Measurements from ENCODE around the gene NPY4R.
"Not testable (repeated sequence)": the region's sequence is repeated elsewhere in the genome, so short reads cannot be mapped to it uniquely, and the experiment has no call there.

The NPY4R gene

DNA sequence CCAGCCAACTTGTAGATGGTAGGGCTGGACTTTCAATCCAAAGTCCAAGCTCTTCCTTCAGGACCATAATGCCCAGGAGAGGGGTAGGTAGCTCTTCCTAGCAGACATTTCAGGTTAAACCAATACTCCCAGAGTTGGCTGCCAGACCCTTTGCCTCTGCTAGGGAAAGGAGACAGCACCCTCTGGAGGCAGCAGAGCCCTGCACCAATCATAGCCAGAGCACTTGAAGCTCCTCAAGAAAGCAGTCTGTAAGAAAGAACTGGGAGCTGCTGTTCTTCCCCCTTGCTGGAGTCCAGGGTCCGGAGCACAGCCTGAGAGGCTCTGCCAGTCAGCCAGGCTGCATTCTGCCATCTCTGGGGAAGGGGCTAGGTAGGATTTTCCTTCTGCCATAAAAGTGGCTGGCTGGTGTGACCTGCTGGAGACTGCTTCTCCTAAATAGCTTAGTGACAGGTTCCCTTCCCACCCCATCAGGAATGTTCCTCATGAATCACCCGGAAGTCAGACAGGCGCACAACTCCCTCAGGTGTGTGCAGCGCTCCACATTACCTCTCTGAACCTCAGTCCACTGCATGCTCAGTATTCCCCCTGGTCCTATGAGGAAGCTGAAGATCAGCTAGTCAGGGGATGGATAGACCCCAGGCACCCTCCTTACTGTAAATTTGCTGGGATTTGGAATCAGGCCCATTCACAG lies 2.5 kb upstream of the NPY4R start:
- DNase-seq (ENCODE audit: low read depth in 1 of 2, low spot score in 1 of 2); in situ Hi-C loops (cut with HindIII; ENCODE audit: low pct_unique_long_range_greater_than_20kb, low sequenced_read_pairs): not testable (repeated sequence)

DNA sequence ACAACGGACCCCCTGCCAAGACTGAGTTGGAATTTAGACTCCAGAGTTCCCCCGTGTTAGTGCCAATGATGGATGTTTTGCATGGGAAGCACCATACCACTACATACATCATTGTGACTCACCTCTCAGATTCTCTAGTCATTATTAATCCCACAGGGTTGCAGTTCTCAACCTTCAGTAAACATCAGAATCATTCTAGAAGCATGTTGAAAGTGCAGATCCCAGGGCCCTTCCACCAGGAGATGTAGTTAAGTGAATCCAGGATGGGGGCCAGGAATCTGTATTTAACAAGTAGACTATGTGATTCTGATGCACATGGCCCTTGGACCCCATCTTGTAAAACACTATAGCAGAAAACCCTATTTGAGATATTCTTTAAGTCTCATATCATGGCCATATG lies 2.1 kb downstream of the NPY4R start:
- in situ Hi-C loops (cut with HindIII; ENCODE audit: low pct_unique_long_range_greater_than_20kb, low sequenced_read_pairs); DNase-seq (ENCODE audit: low read depth in 1 of 2, low spot score in 1 of 2): not testable (repeated sequence)

DNA sequence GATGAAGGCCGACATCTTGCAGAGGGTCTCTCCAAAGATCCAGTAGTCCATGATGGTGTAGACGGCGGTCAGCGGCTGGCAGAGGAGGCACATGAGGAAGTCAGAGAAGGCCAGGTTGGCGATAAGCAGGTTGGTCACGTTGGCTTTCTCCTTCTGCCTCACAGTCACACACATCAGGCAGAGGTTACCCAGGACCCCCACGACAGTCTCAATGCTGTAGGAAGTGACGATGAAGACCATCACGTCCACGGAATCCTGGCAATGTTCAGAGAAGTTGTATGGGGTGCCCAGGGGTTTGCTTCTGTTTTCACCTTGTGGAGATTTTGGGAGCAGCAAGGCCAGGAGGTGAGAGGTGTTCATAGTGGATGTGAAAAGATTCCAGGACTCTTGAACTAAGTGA lies 3.5 kb downstream of the NPY4R start:
- in situ Hi-C loops (cut with HindIII; ENCODE audit: low pct_unique_long_range_greater_than_20kb, low sequenced_read_pairs); DNase-seq (ENCODE audit: low read depth in 1 of 2, low spot score in 1 of 2): not testable (repeated sequence)

DNA sequence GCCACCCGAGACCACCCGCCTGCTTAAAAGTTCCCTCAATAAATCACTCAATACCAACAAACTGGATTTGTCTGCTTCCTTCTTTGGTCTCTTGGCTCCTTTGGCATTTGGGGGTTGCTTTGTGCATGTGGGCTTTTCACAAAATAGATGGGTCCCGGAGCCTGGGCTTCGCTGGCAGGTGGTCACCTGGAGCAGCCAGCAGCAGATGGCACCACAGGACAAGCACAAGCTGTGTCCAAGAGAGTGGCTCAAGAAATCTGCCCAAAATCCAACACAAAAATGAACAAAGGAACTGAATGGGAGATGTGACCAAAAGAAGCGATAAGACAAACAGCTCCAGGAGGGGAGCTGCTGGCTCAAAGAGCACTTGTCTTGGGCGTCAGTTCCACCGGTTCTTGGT lies 6.2 kb downstream of the NPY4R start:
- DNase-seq (ENCODE audit: low read depth in 1 of 2, low spot score in 1 of 2); in situ Hi-C loops (cut with HindIII; ENCODE audit: low pct_unique_long_range_greater_than_20kb, low sequenced_read_pairs): not testable (repeated sequence)

DNA sequence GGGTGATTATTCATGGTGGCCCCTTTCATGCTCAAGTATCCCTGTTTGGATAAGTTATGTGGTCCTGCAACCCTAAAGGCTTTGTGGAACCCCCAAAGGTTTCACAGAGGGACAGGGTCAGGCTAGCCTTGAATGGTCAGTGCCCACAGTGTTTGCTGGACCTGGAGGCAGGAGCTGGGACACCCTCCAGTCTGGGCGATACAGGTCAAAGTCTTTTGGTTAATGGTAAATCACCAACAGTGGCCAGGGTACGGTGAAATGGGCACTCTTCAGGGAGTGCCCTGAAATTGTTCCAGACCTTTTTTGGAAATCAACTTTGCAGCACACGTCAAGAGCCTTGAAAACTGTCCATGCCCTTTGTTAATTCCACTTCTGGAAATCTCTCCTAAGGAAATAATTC lies 8.7 kb downstream of the NPY4R start:
- DNase-seq (ENCODE audit: low read depth in 1 of 2, low spot score in 1 of 2); in situ Hi-C loops (cut with HindIII; ENCODE audit: low pct_unique_long_range_greater_than_20kb, low sequenced_read_pairs): not testable (repeated sequence)

DNA sequence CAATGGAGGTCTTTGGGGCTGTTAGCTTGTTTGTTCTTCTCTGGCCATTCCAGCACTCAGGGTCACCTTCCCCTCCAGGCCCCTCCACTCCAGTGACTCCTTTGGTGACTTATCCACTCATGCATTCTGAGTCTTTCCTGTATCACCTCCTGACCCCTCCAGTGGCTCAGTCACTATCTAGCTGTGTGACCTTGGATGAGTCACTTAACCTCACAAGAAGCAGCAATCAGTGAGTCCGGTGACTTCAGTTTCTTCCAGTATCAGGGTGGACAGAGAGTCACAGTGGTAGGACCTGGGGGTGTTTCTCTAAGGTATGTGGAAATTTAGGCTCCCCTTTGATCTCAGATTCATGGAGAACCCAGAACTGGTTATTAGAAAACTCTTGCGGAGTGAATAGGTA lies 9.8 kb downstream of the NPY4R start:
- in situ Hi-C loops (cut with HindIII; ENCODE audit: low pct_unique_long_range_greater_than_20kb, low sequenced_read_pairs); DNase-seq (ENCODE audit: low read depth in 1 of 2, low spot score in 1 of 2): not testable (repeated sequence)

DNA sequence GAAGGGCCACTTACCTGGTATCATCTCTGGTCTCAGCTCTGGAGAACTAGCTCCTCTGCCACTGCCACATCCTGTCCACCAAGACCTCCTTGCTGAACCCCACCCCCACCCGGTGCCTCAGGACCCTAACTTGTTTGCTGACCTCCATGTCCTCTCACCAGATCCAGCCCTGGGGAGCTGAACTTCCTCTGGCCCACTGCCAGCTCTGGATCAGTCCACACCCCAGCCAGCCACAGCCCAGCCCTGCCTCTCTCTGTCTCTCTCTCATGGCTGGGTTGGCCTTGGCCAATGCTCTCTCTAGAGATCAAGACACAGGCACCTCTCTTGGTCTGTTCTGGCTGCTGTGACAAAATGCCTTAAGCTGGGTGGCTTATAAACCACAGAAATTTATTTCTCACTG lies 14.4 kb downstream of the NPY4R start:
- in situ Hi-C loops (cut with HindIII; ENCODE audit: low pct_unique_long_range_greater_than_20kb, low sequenced_read_pairs); DNase-seq (ENCODE audit: low read depth in 1 of 2, low spot score in 1 of 2): not testable (repeated sequence)

DNA sequence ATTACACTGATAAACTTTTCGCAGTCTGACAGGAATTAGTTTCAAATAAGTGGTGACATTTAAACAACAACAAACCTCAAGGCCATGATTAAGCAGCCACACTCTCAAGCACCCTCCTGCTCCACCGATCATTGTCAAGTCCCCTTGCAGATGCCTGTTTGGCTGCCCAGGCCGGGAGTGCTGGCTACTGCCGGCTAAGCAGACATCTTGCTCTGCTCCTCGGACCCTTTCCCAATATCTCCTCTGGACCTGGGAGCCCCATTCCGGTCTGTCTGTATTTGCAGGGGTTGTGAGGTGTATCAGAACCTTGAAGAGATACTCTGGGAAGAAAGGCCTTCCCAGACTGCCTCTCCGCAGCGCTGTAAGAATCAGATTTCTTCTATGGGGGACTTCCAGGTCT lies 14.9 kb downstream of the NPY4R start:
- in situ Hi-C loops (cut with HindIII; ENCODE audit: low pct_unique_long_range_greater_than_20kb, low sequenced_read_pairs); DNase-seq (ENCODE audit: low read depth in 1 of 2, low spot score in 1 of 2): not testable (repeated sequence)

DNA sequence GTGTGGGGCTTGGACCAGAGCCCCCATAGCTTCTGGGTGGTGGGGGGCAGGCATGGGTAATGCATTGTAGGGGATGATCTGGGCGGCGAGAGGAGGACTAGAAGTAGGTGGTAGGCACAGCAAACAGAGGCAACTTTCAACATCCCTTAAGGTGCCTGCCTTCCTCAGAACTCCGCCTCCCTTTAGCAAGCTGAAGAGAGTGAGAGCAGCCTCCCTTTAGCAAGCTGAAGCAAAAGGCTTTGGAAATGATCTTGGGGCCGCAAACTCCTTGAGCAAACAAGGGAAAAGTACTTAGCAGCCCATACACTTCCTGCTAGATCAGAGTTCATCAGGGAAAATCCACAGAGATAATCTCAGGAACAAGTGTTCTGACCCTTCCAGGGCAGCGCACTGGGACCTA lies 18.3 kb downstream of the NPY4R start:
- DNase-seq (ENCODE audit: low read depth in 1 of 2, low spot score in 1 of 2); in situ Hi-C loops (cut with HindIII; ENCODE audit: low pct_unique_long_range_greater_than_20kb, low sequenced_read_pairs): not testable (repeated sequence)

DNA sequence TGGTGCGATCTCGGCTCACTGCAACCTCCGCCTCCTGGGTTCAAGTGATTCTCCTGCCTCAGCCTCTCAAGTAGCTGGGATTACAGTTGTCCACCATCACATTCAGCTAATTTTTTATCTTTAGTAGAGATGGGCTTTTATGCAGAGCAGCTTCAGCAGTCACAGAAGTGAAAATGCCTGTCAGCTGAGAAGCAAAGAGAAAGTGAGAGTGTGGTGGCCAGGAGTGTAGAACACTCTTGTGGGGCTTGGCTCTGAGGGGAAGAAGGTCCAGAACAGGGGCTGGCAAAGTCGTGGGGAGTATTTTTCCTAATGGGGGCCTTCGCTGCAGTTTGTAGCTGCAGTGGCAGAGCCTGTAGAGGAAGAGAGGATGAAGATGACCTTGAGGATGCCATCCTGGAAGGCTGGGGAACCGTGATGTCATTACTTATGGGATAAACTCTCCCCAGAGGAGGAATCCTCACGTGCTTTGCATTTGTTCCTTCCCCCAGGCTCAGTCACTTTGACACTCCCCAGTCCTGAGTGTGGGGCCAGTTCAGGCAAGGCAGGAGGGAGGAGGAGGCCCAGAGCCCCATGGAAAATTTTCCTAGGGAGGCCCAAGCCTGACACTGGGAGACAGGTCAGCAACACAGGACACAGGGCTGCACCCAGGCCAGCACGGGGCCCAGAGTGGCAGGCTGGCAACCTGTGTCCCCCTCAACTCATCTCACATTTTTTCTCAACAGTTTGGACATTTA lies 20.2 kb downstream of the NPY4R start:
- DNase-seq (ENCODE audit: low read depth in 1 of 2, low spot score in 1 of 2); in situ Hi-C loops (cut with HindIII; ENCODE audit: low pct_unique_long_range_greater_than_20kb, low sequenced_read_pairs): not testable (repeated sequence)

DNA sequence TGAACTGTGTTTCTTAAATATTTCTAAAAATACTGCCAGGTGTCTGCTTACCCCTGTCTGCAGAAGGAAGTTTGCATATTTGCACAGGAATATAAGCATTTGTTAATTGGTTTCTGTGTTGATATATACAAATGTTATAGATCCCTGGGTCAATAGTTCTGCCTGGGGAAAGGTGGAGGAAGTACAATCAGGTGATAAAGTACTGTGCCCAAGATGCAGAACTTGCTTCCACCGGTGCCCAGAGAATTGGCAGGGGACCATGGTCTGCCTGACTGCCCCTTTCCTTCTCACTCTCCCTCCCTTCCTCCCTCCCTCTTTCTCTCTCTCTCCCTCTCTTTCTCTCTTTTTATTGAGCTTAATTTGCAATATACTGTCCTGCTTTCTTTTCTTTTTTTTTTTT lies 22.3 kb downstream of the NPY4R start:
- DNase-seq (ENCODE audit: low read depth in 1 of 2, low spot score in 1 of 2); in situ Hi-C loops (cut with HindIII; ENCODE audit: low pct_unique_long_range_greater_than_20kb, low sequenced_read_pairs): not testable (repeated sequence)

DNA sequence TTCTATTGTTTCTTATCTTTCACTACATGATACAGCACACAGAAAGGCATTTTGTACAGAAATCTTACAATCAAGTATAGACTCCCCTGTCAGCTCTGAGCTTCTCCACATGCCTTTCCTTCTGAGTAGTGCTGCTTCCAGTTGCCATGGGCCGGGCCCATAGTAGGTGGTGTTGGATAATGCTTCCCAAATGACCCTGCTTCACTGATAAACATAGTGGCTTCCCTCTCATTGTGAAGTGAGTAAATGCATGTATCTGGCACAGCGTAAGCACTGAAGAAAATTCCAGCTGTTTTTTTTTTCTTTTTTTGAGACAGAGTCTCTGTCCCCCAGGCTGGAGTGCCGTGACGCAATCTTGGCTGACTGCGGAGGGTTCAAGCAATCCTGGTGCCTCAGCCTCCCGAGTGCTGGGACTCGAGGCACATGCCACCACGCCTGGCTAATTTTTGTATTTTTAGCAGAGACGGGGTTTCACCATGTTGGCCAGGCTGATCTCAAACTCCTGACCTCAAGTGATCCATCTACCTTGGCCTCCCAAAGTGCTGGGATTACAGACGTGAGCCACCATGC lies 23.0 kb downstream of the NPY4R start:
- DNase-seq (ENCODE audit: low read depth in 1 of 2, low spot score in 1 of 2); in situ Hi-C loops (cut with HindIII; ENCODE audit: low pct_unique_long_range_greater_than_20kb, low sequenced_read_pairs): not testable (repeated sequence)

DNA sequence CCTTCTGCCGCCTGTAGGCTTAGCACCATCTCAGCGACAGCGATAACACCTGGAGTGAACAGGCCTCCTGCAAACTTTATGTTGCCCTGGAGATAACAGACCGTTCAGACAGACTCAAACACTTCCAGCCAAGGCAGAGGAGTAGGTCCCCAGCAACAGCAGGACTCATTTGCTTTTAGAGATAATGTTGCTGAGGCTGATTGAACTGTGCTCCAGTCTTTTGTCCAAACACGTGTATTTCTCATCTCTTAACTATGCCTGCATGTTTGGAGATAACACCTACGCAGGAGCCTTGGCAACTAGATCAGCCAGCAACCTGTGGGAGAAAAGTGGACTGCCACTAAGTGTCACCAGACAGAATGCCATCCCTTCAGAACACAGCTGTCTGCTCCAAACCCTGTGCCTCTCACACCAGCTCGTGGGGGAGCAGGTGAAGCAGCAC lies 23.9 kb downstream of the NPY4R start:
- in situ Hi-C loops (cut with HindIII; ENCODE audit: low pct_unique_long_range_greater_than_20kb, low sequenced_read_pairs); DNase-seq (ENCODE audit: low read depth in 1 of 2, low spot score in 1 of 2): not testable (repeated sequence)

DNA sequence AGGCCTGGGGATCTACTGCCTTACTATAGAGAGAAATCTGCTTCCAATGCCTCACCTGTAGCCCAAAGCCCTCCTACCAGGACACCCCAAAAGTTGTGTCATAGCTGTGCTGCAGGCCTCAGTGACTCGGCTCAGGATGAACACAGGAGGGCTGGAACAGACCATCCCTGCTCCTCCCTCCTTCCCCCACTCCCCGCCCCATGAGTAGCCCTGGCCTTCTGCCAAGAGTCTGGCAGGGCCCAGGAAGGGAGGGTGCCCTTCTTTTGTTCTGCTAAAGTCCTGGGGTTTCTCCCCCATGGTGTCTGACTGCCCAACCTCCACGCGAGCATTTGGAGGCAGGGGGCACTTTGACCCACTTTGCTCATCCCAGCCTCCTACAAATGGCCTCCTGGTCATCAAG lies 24.8 kb downstream of the NPY4R start:
- DNase-seq (ENCODE audit: low read depth in 1 of 2, low spot score in 1 of 2); in situ Hi-C loops (cut with HindIII; ENCODE audit: low pct_unique_long_range_greater_than_20kb, low sequenced_read_pairs): not testable (repeated sequence)

DNA sequence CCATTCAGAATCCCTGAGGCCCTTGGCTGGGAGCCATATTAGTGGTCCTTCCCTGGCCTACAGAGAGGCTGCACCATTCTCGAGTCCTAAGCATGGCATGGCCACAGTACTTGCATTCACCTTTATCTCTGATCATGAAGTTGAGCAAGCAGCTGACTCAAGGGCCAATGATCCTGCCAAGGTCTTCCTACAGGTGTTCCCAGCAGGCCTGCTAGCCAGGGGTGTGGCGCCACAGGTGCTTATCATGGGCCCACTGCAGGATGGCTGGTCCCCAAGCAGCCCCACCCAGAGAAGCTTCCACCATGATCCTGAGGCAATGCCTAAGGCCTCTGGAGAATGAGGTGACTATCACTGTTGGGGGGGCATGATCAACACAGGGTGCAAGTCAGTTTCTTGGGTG lies 42.2 kb downstream of the NPY4R start:
- DNase-seq (ENCODE audit: low read depth in 1 of 2, low spot score in 1 of 2); in situ Hi-C loops (cut with HindIII; ENCODE audit: low pct_unique_long_range_greater_than_20kb, low sequenced_read_pairs): not testable (repeated sequence)

DNA sequence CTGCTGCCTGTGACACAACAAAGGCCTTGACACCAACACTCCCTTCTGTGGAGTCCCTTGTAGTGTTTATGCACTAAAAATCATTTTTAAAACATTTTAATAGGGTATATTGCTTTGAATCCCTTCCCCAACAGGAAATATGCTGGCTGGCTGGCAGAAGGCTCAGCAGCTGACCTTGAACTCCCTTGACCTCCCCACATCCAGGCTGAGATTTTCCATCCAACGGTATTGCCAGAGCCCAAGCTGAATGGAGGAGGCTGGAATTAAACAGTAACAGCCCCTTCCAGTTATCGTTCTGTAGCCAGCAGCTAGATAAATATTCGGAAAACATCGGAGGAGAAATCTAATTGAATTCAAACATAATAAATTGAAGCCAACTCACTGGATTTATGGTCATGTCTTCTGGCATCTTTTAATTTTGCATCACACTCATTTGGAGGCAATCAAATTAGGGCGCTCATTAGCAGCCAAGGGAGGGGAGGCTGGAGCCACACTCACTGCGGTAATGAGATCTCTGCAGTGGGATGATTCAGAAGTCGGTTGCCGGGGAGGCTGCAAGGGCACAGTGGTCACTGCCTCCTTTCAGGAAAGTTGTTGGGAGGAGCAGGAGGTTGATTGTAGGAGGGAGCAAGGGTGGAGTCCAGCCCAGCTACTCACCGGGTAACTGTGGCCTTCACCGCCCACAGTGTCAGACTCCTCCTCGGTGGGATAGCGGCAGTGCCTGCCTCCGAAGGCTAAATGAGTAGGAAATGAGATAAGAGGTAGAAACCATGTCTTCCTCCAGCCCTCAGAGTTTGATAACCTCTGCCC lies 46.0 kb downstream of the NPY4R start:
- in situ Hi-C loops (cut with HindIII; ENCODE audit: low pct_unique_long_range_greater_than_20kb, low sequenced_read_pairs); DNase-seq (ENCODE audit: low read depth in 1 of 2, low spot score in 1 of 2): not testable (repeated sequence)

DNA sequence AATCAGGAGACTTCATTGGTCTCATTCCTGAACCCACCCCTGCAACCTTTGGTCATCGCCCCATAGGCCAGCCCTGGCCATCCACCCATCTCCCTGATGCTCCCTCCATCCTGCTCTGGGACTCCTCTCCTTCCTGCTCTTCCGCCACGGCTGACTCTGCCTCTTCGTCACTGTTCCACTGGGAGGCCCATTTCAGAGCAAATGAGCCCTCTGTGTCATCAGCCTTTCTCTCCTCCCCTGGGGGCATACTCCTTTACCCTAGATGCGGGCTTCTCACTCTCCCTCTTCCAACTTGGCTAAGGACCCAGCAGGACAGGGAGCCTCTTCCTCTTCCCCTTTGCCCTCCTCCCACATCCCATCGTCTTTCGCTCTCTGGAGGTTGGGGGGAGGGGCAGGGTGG lies 47.5 kb downstream of the NPY4R start:
- in situ Hi-C loops (cut with HindIII; ENCODE audit: low pct_unique_long_range_greater_than_20kb, low sequenced_read_pairs); DNase-seq (ENCODE audit: low read depth in 1 of 2, low spot score in 1 of 2): not testable (repeated sequence)

DNA sequence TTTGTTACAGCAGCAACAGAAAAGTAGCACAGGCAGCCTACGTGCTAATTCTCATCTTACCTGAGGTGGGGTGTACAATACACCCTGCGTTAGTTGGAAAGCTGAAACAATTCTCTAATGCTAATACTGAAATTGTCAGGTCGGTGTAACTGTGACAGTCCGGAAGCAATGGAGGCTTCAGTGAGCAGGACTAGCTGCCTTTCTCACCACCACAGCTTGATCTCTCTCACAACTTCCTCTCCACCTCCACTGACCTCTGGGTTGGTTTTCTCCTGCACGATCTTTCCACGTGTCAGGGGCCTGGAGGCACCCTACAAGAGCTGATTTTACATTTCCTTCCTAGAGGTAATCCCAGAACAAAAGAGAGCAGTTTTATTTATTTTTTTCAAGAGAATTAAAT lies 50.5 kb downstream of the NPY4R start:
- in situ Hi-C loops (cut with HindIII; ENCODE audit: low pct_unique_long_range_greater_than_20kb, low sequenced_read_pairs); DNase-seq (ENCODE audit: low read depth in 1 of 2, low spot score in 1 of 2): not testable (repeated sequence)

All from T47D (cell line).